DOHH2 (cell line): ENCODE data around the gene LRRTM4.
"Not testable (repeated sequence)": the region's sequence is repeated elsewhere in the genome, so short reads cannot be mapped to it uniquely, and the experiment has no call there.

ENCODE experiments used
- EZH2phosphoT487 ChIP-seq: fragments of 200-600 bp; sonication (generic); IDR thresholded peaks from 2 replicates; pipeline ENCODE4 v1.6.1; 2017; ENCODE audit warnings: borderline replicate concordance, mild to moderate bottlenecking, antibody characterized with exemption, low read length, moderate library complexity, mixed read lengths
- TF ChIP-seq, protein P1 (sequence below): fragments of 200-600 bp; sonication (generic); IDR thresholded peaks from one replicate; pipeline ENCODE4 v1.5.1; 2014; ENCODE audit warnings: antibody characterized with exemption, mild to moderate bottlenecking, low read depth, low read length; ENCODE audit not compliant: poor library complexity, severe bottlenecking

DNA sequence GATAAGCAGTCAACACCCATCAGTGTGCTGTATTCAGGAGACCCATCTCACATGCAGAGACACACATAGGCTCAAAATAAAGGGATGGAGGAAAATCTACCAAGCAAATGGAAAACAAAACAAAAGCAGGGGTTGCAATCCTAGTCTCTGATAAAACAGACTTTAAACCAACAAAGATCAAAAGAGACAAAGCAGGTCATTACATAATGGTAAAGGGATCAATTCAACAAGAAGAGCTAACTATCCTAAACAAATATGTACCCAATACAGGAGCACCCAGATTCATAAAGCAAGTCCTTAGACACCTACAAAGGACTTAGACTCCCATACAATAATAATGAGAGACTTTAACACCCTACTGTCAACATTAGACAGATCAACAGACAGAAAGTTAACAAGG lies 358.2 kb downstream of the LRRTM4 start:
- TF ChIP-seq, protein P1, sequence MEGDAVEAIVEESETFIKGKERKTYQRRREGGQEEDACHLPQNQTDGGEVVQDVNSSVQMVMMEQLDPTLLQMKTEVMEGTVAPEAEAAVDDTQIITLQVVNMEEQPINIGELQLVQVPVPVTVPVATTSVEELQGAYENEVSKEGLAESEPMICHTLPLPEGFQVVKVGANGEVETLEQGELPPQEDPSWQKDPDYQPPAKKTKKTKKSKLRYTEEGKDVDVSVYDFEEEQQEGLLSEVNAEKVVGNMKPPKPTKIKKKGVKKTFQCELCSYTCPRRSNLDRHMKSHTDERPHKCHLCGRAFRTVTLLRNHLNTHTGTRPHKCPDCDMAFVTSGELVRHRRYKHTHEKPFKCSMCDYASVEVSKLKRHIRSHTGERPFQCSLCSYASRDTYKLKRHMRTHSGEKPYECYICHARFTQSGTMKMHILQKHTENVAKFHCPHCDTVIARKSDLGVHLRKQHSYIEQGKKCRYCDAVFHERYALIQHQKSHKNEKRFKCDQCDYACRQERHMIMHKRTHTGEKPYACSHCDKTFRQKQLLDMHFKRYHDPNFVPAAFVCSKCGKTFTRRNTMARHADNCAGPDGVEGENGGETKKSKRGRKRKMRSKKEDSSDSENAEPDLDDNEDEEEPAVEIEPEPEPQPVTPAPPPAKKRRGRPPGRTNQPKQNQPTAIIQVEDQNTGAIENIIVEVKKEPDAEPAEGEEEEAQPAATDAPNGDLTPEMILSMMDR: not testable (repeated sequence)
- TF ChIP-seq EZH2phosphoT487: not testable (repeated sequence)
